ENCODE results near the gene DNAH10. TPM values are rescaled to one million over a fixed set of nuclear protein-coding genes. Genes with fewer than 3 reads are reported as not detected.

DNAH10 gene
- total RNA-seq, 1 donor from 2014 or later, result 0.54 TPM

DNA sequence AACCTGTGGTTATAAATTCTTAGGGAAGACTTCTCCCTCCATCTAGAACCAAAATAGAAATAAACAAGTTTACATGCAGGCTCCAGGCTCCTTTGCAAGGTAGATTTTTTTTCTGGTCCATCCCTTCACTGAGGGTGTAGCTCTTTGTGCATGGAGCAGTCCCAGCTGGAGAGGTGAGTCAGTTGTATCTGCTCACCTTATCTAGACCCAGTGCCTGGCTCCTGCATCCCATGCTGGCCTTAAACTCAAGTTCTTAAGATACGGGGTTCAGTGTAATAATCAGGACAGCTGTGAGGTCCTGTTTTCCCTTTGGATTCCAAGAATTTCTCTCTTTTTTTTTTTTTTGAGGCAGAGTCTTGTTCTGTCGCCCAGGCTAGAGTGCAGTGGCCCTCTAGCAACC, 35.1 kb upstream of the DNAH10 start:
- no peaks in the 10 kb centered on the region for H3K27me3 Mint-ChIP-seq (ENCODE audit: low read depth, unreplicated experiment)
- Histone ChIP-seq H3K79me2 (ENCODE audit: insufficient read depth, low read length) (no peaks in the 10 kb centered on the region), H3K4me1 (ENCODE audit: insufficient read depth, low read length) (no peaks in the 10 kb centered on the region), H4K20me1 (ENCODE audit: insufficient read depth, low read length) (no peaks in the 10 kb centered on the region), H3K27ac (ENCODE audit: low read depth, low read length) (no peak overlapping the region), H3K9ac (ENCODE audit: low read length) (no peak overlapping the region), H3K4me2 (ENCODE audit: low read length) (no peak overlapping the region), H2AFZ (ENCODE audit: low read depth, low read length) (no peak overlapping the region), H3K36me3 (ENCODE audit: insufficient read depth, low read length) (peaks cover 23% of the 10 kb centered on the region), H3K9me3 (ENCODE audit: insufficient read depth, low read depth, low read length) (no peaks in the 10 kb centered on the region), H3K27me3 (ENCODE audit: insufficient read depth, low read length) (no peaks in the 10 kb centered on the region), H3K4me3 (ENCODE audit: insufficient read depth, low read depth, low read length) (no peak overlapping the region)
- H3K4me3 Mint-ChIP-seq (ENCODE audit: unreplicated experiment), result no peak overlapping the region
- FAIRE-seq, result no peak
- H3K9me3 Mint-ChIP-seq (ENCODE audit: unreplicated experiment), result no peaks in the 10 kb centered on the region
- no peak for DNase-seq (ENCODE audit: low read depth)
- H3K4me1 Mint-ChIP-seq (ENCODE audit: low read depth, unreplicated experiment), result peaks cover 5% of the 10 kb centered on the region
- no peak for TF ChIP-seq EZH2 (IDR thresholded peaks at IDR 0.05; ENCODE audit: insufficient read depth, low read length)
- TF ChIP-seq, protein P1, sequence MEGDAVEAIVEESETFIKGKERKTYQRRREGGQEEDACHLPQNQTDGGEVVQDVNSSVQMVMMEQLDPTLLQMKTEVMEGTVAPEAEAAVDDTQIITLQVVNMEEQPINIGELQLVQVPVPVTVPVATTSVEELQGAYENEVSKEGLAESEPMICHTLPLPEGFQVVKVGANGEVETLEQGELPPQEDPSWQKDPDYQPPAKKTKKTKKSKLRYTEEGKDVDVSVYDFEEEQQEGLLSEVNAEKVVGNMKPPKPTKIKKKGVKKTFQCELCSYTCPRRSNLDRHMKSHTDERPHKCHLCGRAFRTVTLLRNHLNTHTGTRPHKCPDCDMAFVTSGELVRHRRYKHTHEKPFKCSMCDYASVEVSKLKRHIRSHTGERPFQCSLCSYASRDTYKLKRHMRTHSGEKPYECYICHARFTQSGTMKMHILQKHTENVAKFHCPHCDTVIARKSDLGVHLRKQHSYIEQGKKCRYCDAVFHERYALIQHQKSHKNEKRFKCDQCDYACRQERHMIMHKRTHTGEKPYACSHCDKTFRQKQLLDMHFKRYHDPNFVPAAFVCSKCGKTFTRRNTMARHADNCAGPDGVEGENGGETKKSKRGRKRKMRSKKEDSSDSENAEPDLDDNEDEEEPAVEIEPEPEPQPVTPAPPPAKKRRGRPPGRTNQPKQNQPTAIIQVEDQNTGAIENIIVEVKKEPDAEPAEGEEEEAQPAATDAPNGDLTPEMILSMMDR (IDR thresholded peaks at IDR 0.05; ENCODE audit: insufficient read depth, low read depth, low read length), result no peak
- H3K36me3 Mint-ChIP-seq (ENCODE audit: low read depth, unreplicated experiment), result peaks cover 14% of the 10 kb centered on the region
- H3K27ac Mint-ChIP-seq (ENCODE audit: unreplicated experiment), result no peak overlapping the region

DNA sequence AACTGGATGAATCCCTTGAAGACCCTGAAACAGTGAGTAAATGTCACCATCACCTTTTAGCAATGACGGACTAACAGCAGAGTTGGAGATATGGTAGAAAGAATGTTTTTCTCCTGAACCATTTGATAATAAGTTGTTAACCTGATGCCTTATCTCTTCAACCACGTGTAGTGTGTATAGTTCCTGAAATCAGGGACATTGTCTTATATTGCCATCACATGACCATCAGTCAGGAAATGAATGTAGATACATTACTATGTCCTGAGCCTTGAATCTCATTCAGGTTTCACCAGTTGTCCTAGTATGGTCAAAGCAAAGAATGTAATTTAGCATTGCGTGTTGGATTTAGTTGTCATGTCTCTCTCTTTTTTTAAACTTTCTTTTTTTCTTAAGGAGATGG, 34.2 kb upstream of the DNAH10 start:
- H3K27me3 Mint-ChIP-seq (ENCODE audit: low read depth, unreplicated experiment), result no peaks in the 10 kb centered on the region
- no peaks in the 10 kb centered on the region for H3K9me3 ChIP-seq (ENCODE audit: insufficient read depth, low read depth, low read length)
- H4K20me1 ChIP-seq (ENCODE audit: insufficient read depth, low read length), result no peaks in the 10 kb centered on the region
- H3K27ac ChIP-seq (ENCODE audit: low read depth, low read length), result no peak overlapping the region
- peaks cover 25% of the 10 kb centered on the region for H3K36me3 ChIP-seq (ENCODE audit: insufficient read depth, low read length)
- no peak overlapping the region for H3K9ac ChIP-seq (ENCODE audit: low read length)
- H3K9me3 Mint-ChIP-seq (ENCODE audit: unreplicated experiment), result no peaks in the 10 kb centered on the region
- H2AFZ ChIP-seq (ENCODE audit: low read depth, low read length), result no peak overlapping the region
- no peak for FAIRE-seq
- H3K27me3 ChIP-seq (ENCODE audit: insufficient read depth, low read length), result no peaks in the 10 kb centered on the region
- no peak overlapping the region for H3K27ac Mint-ChIP-seq (ENCODE audit: unreplicated experiment)
- no peak overlapping the region for H3K4me2 ChIP-seq (ENCODE audit: low read length)
- H3K79me2 ChIP-seq (ENCODE audit: insufficient read depth, low read length), result no peaks in the 10 kb centered on the region
- H3K36me3 Mint-ChIP-seq (ENCODE audit: low read depth, unreplicated experiment), result peaks cover 14% of the 10 kb centered on the region
- no peak for TF ChIP-seq EZH2 (IDR thresholded peaks at IDR 0.05; ENCODE audit: insufficient read depth, low read length)
- TF ChIP-seq, protein P1 (IDR thresholded peaks at IDR 0.05; ENCODE audit: insufficient read depth, low read depth, low read length), result no peak
- no peaks in the 10 kb centered on the region for H3K4me1 ChIP-seq (ENCODE audit: insufficient read depth, low read length)
- DNase-seq (ENCODE audit: low read depth), result no peak
- peaks cover 7% of the 10 kb centered on the region for H3K4me1 Mint-ChIP-seq (ENCODE audit: low read depth, unreplicated experiment)
- H3K4me3 Mint-ChIP-seq (ENCODE audit: unreplicated experiment), result no peak overlapping the region
- no peak overlapping the region for H3K4me3 ChIP-seq (ENCODE audit: insufficient read depth, low read depth, low read length)

DNA sequence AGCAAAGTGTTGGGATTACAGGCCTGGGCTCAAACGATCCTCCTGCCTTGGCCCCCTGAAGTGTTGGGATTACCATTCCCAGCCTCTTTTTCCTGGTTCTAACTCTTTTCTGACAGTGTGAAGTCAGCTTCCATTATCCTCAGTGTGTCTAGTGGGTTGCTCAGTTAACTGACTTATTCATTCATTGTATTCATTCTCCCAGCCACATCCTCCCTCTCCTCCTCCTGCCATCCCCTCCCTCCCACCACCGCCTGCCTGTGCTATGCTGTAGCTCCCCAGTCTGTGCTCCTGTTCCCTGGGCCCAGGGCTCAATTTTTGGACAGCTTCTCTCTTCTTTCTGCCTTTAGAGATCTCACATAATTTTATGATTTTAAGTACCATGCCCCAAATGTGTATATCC, 30.5 kb upstream of the DNAH10 start:
- TF ChIP-seq, protein P1 (IDR thresholded peaks at IDR 0.05; ENCODE audit: insufficient read depth, low read depth, low read length), result no peak
- TF ChIP-seq EZH2 (IDR thresholded peaks at IDR 0.05; ENCODE audit: insufficient read depth, low read length), result no peak
- H3K4me1 ChIP-seq (ENCODE audit: insufficient read depth, low read length), result no peaks in the 10 kb centered on the region
- H3K27me3 ChIP-seq (ENCODE audit: insufficient read depth, low read length), result no peaks in the 10 kb centered on the region
- no peaks in the 10 kb centered on the region for H3K9me3 ChIP-seq (ENCODE audit: insufficient read depth, low read depth, low read length)
- peaks cover 18% of the 10 kb centered on the region for H3K36me3 Mint-ChIP-seq (ENCODE audit: low read depth, unreplicated experiment)
- no peak overlapping the region for H3K9ac ChIP-seq (ENCODE audit: low read length)
- no peak overlapping the region for H3K27ac ChIP-seq (ENCODE audit: low read depth, low read length)
- no peak overlapping the region for H3K4me2 ChIP-seq (ENCODE audit: low read length)
- DNase-seq (ENCODE audit: low read depth), result no peak
- no peaks in the 10 kb centered on the region for H4K20me1 ChIP-seq (ENCODE audit: insufficient read depth, low read length)
- peaks cover 10% of the 10 kb centered on the region for H3K4me1 Mint-ChIP-seq (ENCODE audit: low read depth, unreplicated experiment)
- H3K36me3 ChIP-seq (ENCODE audit: insufficient read depth, low read length), result peaks cover 32% of the 10 kb centered on the region
- H3K79me2 ChIP-seq (ENCODE audit: insufficient read depth, low read length), result no peaks in the 10 kb centered on the region
- H3K4me3 ChIP-seq (ENCODE audit: insufficient read depth, low read depth, low read length), result no peak overlapping the region
- H3K9me3 Mint-ChIP-seq (ENCODE audit: unreplicated experiment), result no peaks in the 10 kb centered on the region
- no peak overlapping the region for H2AFZ ChIP-seq (ENCODE audit: low read depth, low read length)
- H3K27me3 Mint-ChIP-seq (ENCODE audit: low read depth, unreplicated experiment), result no peaks in the 10 kb centered on the region
- no peak overlapping the region for H3K27ac Mint-ChIP-seq (ENCODE audit: unreplicated experiment)
- no peak for FAIRE-seq
- no peak overlapping the region for H3K4me3 Mint-ChIP-seq (ENCODE audit: unreplicated experiment)

All from astrocyte (in vitro differentiated cells and primary cell).